ENCODE measurements around the gene GALNT5.
"Not testable (repeated sequence)": the region's sequence is repeated elsewhere in the genome, so short reads cannot be mapped to it uniquely, and the experiment has no call there.

Gene GALNT5

DNA sequence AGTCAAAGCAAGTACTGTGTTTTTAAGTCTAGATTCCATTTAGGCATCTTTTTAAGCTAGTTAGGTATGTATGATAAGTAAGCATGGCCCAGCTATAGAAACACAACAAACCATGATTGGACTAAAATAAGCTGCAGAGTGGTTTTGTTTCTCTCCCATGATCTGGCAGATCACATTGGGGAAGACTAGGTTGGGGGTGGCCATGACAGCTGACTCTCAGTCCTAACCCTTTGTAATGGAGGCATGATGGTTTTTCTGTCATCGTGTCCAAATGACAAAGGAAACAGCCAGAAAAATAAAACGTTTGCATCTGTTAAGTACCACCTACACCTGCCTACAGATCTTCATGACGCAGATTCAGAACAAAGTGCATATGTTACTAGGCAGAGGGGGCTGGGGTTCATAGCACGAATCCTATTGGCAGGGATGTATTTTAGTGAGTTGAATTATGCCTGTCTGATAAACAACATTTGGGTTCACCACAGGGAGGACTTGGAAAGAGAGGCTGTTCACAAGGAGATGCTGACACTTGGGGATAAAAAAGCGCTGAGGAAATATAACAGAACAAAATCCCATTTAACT is 33.8 kb upstream of the GALNT5 start:
- WGBS (ENCODE audit: insufficient coverage), result 100% methylated on average over 4 of the region's 5 CpGs
- no peaks in the 10 kb centered on the region for H3K4me1 ChIP-seq (ENCODE audit: control extremely low read depth in 1 of 4, control insufficient read depth in 4 of 4, insufficient read depth in 4 of 4, low read length in 3 of 4)
- DNase-seq, result no peak
- ChIA-PET CTCF (no interaction called here), POLR2A (no interaction called here)
- H3K27me3 ChIP-seq (replicated peaks in 2 of 5; ENCODE audit: control insufficient read depth in 4 of 5, insufficient read depth in 5 of 5, low read length in 4 of 5), result no peaks in the 10 kb centered on the region
- no peak overlapping the region for H3K4me3 ChIP-seq (ENCODE audit: control insufficient read depth in 1 of 7, extremely low read depth in 1 of 7, insufficient read depth in 4 of 7, low read depth in 2 of 7, low read length in 6 of 7)
- H3K36me3 ChIP-seq (ENCODE audit: control insufficient read depth in 4 of 4, insufficient read depth in 4 of 4, low read length in 3 of 4), result no peaks in the 10 kb centered on the region
- no peaks in the 10 kb centered on the region for H3K9me3 ChIP-seq (ENCODE audit: control extremely low read depth in 1 of 5, control insufficient read depth in 4 of 5, insufficient read depth in 2 of 5, low read depth in 1 of 5, low read length in 4 of 5)
- H3K27ac ChIP-seq (ENCODE audit: insufficient read depth in 1 of 2, low read depth in 1 of 2, low read length in 2 of 2, poor library complexity in 1 of 2, severe bottlenecking in 2 of 2), result no peak overlapping the region

DNA sequence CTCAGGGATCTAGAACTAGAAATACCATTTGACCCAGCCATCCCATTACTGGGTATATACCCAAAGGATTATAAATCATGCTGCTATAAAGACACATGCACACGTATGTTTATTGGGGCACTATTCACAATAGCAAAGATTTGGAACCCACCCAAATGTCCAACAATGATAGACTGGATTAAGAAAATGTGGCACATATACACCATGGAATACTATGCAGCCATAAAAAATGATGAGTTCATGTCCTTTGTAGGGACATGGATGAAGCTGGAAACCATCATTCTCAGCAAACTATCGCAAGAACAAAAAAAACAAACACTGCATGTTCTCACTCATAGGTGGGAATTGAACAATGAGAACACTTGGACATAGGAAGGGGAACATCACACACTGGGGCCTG is 33.1 kb upstream of the GALNT5 start:
- H3K27ac ChIP-seq (ENCODE audit: insufficient read depth in 1 of 2, low read depth in 1 of 2, low read length in 2 of 2, poor library complexity in 1 of 2, severe bottlenecking in 2 of 2); H3K9me3 ChIP-seq (ENCODE audit: control extremely low read depth in 1 of 5, control insufficient read depth in 4 of 5, insufficient read depth in 2 of 5, low read depth in 1 of 5, low read length in 4 of 5); CTCF ChIA-PET; H3K4me1 ChIP-seq (ENCODE audit: control extremely low read depth in 1 of 4, control insufficient read depth in 4 of 4, insufficient read depth in 4 of 4, low read length in 3 of 4); H3K36me3 ChIP-seq (ENCODE audit: control insufficient read depth in 4 of 4, insufficient read depth in 4 of 4, low read length in 3 of 4); H3K27me3 ChIP-seq (replicated peaks in 2 of 5; ENCODE audit: control insufficient read depth in 4 of 5, insufficient read depth in 5 of 5, low read length in 4 of 5); H3K4me3 ChIP-seq (ENCODE audit: control insufficient read depth in 1 of 7, extremely low read depth in 1 of 7, insufficient read depth in 4 of 7, low read depth in 2 of 7, low read length in 6 of 7); DNase-seq; POLR2A ChIA-PET: not testable (repeated sequence)
- whole genome bisulfite sequencing (ENCODE audit: insufficient coverage), result no CpG with 5 or more reads among the region's 2 CpGs

GRCh38 chr2:157227592-157227991 is 29.9 kb upstream of the GALNT5 start:
- POLR2A ChIA-PET, result no interaction called here
- no peak overlapping the region for H3K27ac ChIP-seq (ENCODE audit: insufficient read depth in 1 of 2, low read depth in 1 of 2, low read length in 2 of 2, poor library complexity in 1 of 2, severe bottlenecking in 2 of 2)

DNA sequence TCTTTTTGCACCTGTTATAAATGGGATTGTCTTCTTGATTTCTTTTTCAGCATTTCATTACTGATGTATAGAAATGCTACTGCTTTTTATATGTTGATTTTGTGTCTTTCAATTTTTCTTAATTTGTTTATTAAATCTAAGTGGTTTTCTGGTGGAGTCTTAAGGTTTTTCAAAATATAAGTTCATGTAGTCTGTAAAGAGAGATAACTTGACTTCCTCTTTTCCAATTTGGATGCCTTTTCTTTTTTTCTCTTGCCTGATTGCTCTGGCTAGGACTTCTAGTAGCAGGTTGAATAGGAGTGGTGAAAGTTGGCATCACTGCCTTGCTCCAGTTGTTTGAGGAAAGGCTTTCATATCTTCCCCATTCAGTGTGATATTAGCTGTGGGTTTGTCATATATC is 28.6 kb upstream of the GALNT5 start:
- POLR2A ChIA-PET, result no interaction called here
- Histone ChIP-seq H3K4me3 (ENCODE audit: control insufficient read depth in 1 of 7, extremely low read depth in 1 of 7, insufficient read depth in 4 of 7, low read depth in 2 of 7, low read length in 6 of 7) (no peak overlapping the region), H3K9me3 (ENCODE audit: control extremely low read depth in 1 of 5, control insufficient read depth in 4 of 5, insufficient read depth in 2 of 5, low read depth in 1 of 5, low read length in 4 of 5) (peaks cover 0 to 13% (median 0%) of the 10 kb centered on the region in 5 experiments), H3K36me3 (ENCODE audit: control insufficient read depth in 4 of 4, insufficient read depth in 4 of 4, low read length in 3 of 4) (no peaks in the 10 kb centered on the region), H3K27ac (ENCODE audit: insufficient read depth in 1 of 2, low read depth in 1 of 2, low read length in 2 of 2, poor library complexity in 1 of 2, severe bottlenecking in 2 of 2) (no peak overlapping the region), H3K4me1 (ENCODE audit: control extremely low read depth in 1 of 4, control insufficient read depth in 4 of 4, insufficient read depth in 4 of 4, low read length in 3 of 4) (no peaks in the 10 kb centered on the region), H3K27me3 (replicated peaks in 2 of 5; ENCODE audit: control insufficient read depth in 4 of 5, insufficient read depth in 5 of 5, low read length in 4 of 5) (no peaks in the 10 kb centered on the region)
- DNase-seq, result peak in 1 of 3 donors; percentile 11
- CTCF ChIA-PET, result no interaction called here

More at GRCh38 chr2:157227592-157227991, 29.9 kb upstream of the GALNT5 start:
- no peaks in the 10 kb centered on the region for H3K36me3 ChIP-seq (ENCODE audit: control insufficient read depth in 4 of 4, insufficient read depth in 4 of 4, low read length in 3 of 4)
- DNase-seq, result no peak
- no CpG with 5 or more reads among the region's 1 CpG for WGBS (ENCODE audit: insufficient coverage)
- no peak overlapping the region for H3K4me3 ChIP-seq (ENCODE audit: control insufficient read depth in 1 of 7, extremely low read depth in 1 of 7, insufficient read depth in 4 of 7, low read depth in 2 of 7, low read length in 6 of 7)
- H3K9me3 ChIP-seq (ENCODE audit: control extremely low read depth in 1 of 5, control insufficient read depth in 4 of 5, insufficient read depth in 2 of 5, low read depth in 1 of 5, low read length in 4 of 5), result peaks cover 0 to 8% (median 0%) of the 10 kb centered on the region in 5 experiments
- no peaks in the 10 kb centered on the region for H3K4me1 ChIP-seq (ENCODE audit: control extremely low read depth in 1 of 4, control insufficient read depth in 4 of 4, insufficient read depth in 4 of 4, low read length in 3 of 4)
- CTCF ChIA-PET, result no interaction called here
- H3K27me3 ChIP-seq (replicated peaks in 2 of 5; ENCODE audit: control insufficient read depth in 4 of 5, insufficient read depth in 5 of 5, low read length in 4 of 5), result no peaks in the 10 kb centered on the region

DNA sequence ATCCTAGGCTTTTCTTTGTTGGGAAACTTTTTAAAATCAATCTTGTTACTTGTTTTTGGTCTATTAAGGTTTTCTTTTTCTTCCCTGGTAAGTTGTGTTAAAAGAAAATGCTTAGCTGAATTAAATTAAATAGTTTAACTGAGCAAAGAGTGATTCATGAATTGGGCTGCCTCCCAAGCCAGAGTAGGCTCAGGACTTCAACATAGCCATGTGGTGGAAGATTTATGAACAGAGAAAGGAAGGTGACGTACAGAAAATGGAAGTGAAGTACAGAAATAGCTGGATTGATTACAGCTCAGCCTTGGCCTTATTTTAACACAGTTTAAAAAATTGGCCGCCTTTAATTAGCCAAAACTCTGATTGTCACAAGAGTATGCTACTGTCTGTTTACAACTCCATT is 27.9 kb upstream of the GALNT5 start:
- ChIA-PET POLR2A (no interaction called here), CTCF (no interaction called here)
- WGBS (ENCODE audit: insufficient coverage), result 100% methylated on average over 1 of the region's 2 CpGs
- Histone ChIP-seq H3K4me3 (ENCODE audit: control insufficient read depth in 1 of 7, extremely low read depth in 1 of 7, insufficient read depth in 4 of 7, low read depth in 2 of 7, low read length in 6 of 7) (no peak overlapping the region), H3K9me3 (ENCODE audit: control extremely low read depth in 1 of 5, control insufficient read depth in 4 of 5, insufficient read depth in 2 of 5, low read depth in 1 of 5, low read length in 4 of 5) (peaks cover 0 to 13% (median 0%) of the 10 kb centered on the region in 5 experiments), H3K27me3 (replicated peaks in 2 of 5; ENCODE audit: control insufficient read depth in 4 of 5, insufficient read depth in 5 of 5, low read length in 4 of 5) (no peaks in the 10 kb centered on the region), H3K27ac (ENCODE audit: insufficient read depth in 1 of 2, low read depth in 1 of 2, low read length in 2 of 2, poor library complexity in 1 of 2, severe bottlenecking in 2 of 2) (no peak overlapping the region), H3K36me3 (ENCODE audit: control insufficient read depth in 4 of 4, insufficient read depth in 4 of 4, low read length in 3 of 4) (no peaks in the 10 kb centered on the region), H3K4me1 (ENCODE audit: control extremely low read depth in 1 of 4, control insufficient read depth in 4 of 4, insufficient read depth in 4 of 4, low read length in 3 of 4) (no peaks in the 10 kb centered on the region)
- DNase-seq, result no peak

DNA sequence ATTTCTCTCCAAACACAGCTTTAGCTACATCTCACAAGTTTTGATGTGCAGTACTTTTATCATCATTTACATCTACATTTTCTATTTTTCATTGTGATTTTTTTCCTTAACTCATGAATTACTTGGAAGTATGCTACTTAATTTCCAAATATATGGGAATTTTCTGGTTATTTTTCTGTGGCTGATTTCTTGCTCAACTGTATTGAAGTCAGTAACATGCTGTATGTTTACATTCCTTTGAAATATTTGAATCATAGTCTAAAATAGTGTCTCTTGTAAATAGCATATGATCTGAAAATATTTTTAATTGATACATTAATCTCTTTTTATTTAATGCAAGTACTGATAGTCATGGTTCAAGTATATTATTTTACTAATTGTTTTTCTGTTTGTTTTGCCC is 26.0 kb upstream of the GALNT5 start:
- Histone ChIP-seq H3K27ac (ENCODE audit: insufficient read depth in 1 of 2, low read depth in 1 of 2, low read length in 2 of 2, poor library complexity in 1 of 2, severe bottlenecking in 2 of 2) (no peak overlapping the region), H3K9me3 (ENCODE audit: control extremely low read depth in 1 of 5, control insufficient read depth in 4 of 5, insufficient read depth in 2 of 5, low read depth in 1 of 5, low read length in 4 of 5) (peaks cover 0 to 13% (median 0%) of the 10 kb centered on the region in 5 experiments), H3K4me1 (ENCODE audit: control extremely low read depth in 1 of 4, control insufficient read depth in 4 of 4, insufficient read depth in 4 of 4, low read length in 3 of 4) (no peaks in the 10 kb centered on the region), H3K27me3 (replicated peaks in 2 of 5; ENCODE audit: control insufficient read depth in 4 of 5, insufficient read depth in 5 of 5, low read length in 4 of 5) (no peaks in the 10 kb centered on the region), H3K36me3 (ENCODE audit: control insufficient read depth in 4 of 4, insufficient read depth in 4 of 4, low read length in 3 of 4) (no peaks in the 10 kb centered on the region), H3K4me3 (ENCODE audit: control insufficient read depth in 1 of 7, extremely low read depth in 1 of 7, insufficient read depth in 4 of 7, low read depth in 2 of 7, low read length in 6 of 7) (no peak overlapping the region)
- ChIA-PET POLR2A (no interaction called here), CTCF (no interaction called here)
- DNase-seq, result no peak

DNA sequence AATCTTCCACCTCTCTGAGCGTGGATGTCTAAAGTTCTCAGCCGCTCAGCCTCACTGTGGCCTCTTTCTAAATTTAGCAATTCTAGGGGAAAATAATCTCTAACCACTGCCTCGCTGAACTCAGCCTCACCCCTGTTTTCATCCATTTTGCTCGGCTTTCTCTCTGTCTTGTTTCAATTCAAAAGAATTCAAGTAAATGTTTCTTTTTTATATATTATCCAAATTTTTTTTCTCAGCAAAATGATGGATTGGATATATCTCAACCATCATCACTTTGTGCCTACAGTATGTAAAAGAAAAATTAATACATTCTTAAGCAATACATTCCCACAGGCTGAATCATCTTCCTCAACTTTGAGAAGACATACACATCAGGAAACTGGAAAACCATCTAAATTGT is 24.0 kb upstream of the GALNT5 start:
- ChIA-PET CTCF (no interaction called here), POLR2A (no interaction called here)
- DNase-seq, result no peak
- Histone ChIP-seq H3K36me3 (ENCODE audit: control insufficient read depth in 4 of 4, insufficient read depth in 4 of 4, low read length in 3 of 4) (no peaks in the 10 kb centered on the region), H3K9me3 (ENCODE audit: control extremely low read depth in 1 of 5, control insufficient read depth in 4 of 5, insufficient read depth in 2 of 5, low read depth in 1 of 5, low read length in 4 of 5) (peaks cover 0 to 13% (median 0%) of the 10 kb centered on the region in 5 experiments), H3K4me1 (ENCODE audit: control extremely low read depth in 1 of 4, control insufficient read depth in 4 of 4, insufficient read depth in 4 of 4, low read length in 3 of 4) (no peaks in the 10 kb centered on the region), H3K27ac (ENCODE audit: insufficient read depth in 1 of 2, low read depth in 1 of 2, low read length in 2 of 2, poor library complexity in 1 of 2, severe bottlenecking in 2 of 2) (no peak overlapping the region), H3K4me3 (ENCODE audit: control insufficient read depth in 1 of 7, extremely low read depth in 1 of 7, insufficient read depth in 4 of 7, low read depth in 2 of 7, low read length in 6 of 7) (no peak overlapping the region), H3K27me3 (replicated peaks in 2 of 5; ENCODE audit: control insufficient read depth in 4 of 5, insufficient read depth in 5 of 5, low read length in 4 of 5) (no peaks in the 10 kb centered on the region)
- 95% methylated on average over 2 of the region's 4 CpGs for WGBS (ENCODE audit: insufficient coverage)
